HG03066 (cell line): ENCODE measurements around the gene SLC31A2.

Experiments used
- ATAC-seq: cut with Tn5 transposase; IDR thresholded peaks from one replicate; pipeline ENCODE4 v1.9.1; 2021; ENCODE audit warnings: low read depth; ENCODE audit not compliant: unreplicated experiment

SLC31A2 gene

DNA sequence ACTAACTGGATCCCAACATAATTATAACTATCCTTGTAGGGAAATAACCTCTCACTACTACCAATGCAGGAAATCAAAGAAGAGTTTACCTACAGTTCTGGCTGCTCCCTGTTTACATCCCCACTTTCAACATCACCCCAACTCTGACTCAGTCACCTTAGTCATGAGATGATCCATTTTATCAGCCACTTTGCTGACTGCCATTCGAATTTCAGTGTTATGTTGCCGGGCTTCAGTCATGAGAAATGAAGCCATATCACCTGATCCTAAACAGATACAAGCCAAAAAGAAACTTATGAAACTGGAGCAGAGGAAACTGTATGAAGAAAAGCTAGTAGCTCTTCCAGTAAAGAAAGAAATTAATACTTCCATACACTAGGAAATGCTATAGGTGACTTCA, 33.7 kb downstream of the SLC31A2 start:
- ATAC-seq = no peak

DNA sequence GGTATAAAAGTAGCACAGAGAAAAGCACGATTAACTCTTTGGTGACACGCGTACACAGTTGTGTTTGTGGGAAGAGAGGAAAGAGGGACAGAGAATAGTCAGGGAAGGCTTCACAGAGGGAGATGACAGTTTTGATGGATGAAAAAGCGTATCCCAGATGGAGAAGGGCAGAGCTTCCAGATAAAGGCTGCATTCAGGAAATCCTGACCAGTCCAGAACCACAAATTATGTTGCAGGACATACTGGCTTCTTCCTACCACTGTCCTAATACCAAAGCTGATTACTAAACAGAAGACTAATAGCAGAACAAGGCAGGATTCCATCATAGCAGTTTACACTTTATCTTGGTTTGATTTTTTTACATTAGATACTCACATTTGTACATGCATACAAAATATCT, 34.5 kb downstream of the SLC31A2 start:
- ATAC-seq = no peak

DNA sequence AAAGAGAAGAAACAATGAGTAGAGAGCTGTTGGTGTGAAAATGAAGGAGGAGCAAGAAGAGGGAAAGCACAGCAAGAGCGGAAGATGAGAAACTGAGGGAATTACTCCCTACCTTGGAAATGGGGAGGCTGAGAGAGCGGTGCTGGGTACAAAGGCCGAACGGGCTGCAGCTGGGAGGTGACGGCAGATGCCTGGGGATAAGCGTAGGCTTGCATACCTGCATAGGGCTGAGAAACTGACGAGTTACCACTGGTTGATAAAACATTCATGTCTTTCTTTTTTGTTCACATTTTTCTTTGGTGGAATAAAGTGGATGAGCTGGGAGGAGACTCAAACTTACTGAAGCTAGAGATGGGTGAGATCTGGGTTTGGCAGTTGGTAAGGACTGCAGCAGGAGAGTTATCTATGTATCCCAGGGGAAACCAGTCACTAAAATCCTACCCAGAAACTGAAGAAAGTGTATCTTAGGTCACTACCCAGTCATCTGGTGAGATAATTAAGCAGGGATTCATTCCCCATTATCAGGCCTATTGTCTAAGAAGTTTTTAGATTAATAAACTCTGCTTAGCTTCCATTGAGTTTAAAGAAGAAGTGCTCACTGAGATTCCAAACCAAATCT, 35.4 kb downstream of the SLC31A2 start:
- no peak for ATAC-seq

DNA sequence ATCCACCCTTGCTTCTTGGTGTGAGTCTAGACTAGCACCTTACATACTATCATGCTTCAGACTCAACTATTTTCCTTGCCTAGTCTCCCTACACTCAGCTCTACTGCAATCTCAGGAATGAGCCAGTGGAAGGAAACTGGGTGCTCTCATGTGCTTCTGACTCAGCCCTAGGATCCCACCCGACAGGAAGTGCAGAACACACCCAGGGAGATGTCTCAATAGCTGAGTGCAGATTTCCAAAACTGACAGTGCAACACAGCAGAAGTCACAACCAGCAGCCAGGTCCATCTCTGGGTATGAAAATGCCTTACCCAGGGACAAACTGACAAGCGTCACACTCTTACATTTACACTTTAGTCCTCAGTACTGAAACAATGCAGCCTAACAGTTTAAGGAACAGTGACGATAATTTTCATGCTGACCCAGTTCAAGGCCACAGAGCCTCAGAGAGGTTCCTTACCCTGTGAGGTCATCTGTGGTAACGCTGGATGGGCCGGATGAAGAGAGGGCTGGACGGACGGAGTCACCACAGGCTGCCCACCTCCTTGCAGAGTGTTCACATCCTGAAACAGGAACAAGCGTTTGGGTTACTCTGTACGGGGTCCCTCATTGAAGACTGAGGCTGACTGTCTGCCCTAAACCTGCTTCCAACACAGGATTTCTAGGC, 37.3 kb downstream of the SLC31A2 start:
- no peak for ATAC-seq

DNA sequence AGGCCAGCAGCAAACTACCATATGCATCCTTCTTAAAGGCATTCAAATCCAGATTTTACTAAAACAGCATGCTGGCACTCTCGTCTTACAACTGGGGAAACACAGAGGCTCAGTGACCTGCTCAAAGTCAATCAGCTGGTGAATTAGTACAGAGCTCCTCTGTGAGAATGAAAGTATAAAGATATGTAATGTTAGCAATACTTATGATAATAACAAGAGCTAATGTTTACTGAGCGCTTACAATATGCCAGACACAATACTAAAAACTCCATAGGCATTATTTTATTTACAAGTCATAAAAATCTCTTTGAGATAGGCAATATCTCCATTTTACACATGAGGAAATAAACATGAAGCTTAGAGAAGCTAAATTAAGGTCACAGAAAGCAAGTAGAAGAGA, 41.6 kb downstream of the SLC31A2 start:
- ATAC-seq = no peak

DNA sequence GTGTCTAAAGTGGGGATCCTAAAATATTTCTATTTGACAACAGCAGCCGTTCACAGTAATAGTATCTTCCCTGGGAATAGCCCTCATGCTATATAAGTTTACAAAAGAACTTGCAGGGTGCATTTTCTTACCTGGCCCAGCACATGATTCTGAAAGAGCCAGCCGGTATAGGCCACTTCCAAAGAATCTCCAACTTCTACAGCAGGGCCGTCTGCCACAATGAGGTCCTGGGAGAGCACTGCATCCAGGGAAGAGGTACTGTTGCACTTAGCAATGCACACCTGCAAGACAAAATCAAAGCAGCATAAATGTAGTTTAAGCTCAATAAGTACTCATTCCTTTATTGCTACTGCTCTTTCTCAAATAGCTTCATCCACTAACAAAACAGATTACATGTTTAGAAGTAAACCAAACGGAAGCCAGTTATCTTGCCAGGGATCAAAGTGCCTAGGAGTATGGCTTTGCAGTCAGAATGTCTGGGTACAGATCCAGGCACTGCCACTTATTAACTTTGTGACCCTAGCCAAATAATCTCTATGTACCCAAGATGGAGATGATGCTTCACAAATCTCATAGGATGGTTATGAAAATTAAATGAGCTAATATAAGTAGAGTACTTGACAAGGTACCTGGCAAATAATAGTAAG, 49.0 kb downstream of the SLC31A2 start:
- no peak for ATAC-seq

DNA sequence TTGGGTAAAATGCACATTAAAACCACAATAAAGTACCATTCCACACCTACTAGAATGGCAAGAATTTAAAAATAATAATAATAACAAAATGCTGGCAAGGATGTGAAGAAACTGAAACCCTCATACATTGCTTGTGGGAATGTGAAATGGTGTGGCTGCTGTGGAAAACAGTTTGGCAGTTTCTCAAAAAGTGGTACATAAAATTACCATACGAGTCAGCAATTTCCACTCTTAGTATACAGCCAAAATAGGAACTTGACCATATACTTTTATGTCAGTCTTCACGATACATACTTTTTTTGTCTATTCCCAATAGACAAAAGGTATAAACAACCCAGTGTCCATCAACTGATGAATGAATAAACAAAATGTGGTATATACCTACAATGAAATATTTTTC, 54.6 kb downstream of the SLC31A2 start:
- ATAC-seq = no peak

DNA sequence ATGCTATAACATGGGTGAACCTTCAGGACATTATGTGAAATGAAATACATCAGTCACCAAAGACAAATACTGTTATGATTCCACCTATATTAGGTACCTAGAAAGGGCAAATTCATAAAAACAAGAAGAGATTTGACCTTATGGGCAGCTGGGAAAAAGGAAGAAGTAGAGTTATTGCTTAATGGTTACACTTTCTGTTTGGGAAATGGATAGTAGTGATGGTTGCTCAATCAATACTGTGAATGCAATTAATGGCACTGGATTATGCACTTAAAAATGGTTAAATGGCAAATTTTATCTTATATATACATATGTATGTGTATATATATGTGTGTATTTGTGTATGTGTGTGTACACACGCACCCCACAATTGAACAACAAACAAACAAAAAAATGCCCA, 55.1 kb downstream of the SLC31A2 start:
- ATAC-seq = no peak

DNA sequence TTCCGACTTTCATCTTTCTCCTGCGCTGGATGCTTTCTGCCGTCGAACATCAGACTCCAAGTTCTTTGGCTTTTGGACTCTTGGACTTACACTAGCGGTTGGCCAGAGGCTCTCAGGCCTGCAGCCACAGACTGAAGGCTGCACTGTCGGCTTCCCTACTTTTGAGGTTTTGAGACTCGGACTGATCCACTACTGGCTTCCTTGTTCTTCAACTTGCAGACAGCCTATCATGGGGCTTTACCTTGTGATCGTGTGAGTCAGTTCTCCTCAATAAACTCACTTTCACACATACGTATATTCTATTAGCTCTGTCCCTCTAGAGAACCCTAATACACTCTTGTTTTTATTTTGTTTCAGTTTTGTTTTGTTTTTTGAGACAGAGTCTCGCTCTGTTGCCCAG, 60.0 kb downstream of the SLC31A2 start:
- no peak for ATAC-seq
